PFSK-1 (cell line): Measurements from ENCODE around the gene CACNA1D.

Experiments
- FOXP2 ChIP-seq: optimal IDR thresholded peaks from 2 replicates; pipeline ENCODE3; 2011; ENCODE audit warnings: borderline replicate concordance, control low read depth, inconsistent platforms; ENCODE audit not compliant: insufficient read depth; ENCODE audit errors: extremely low read length, extremely low read depth
- POLR2AphosphoS5 ChIP-seq: IDR thresholded peaks from 2 replicates; pipeline ENCODE4 v1.6.1; 2012; ENCODE audit warnings: low read depth, mild to moderate bottlenecking, control low read depth, low read length, moderate library complexity
- SIN3A ChIP-seq: IDR thresholded peaks from 2 replicates; pipeline ENCODE4 v1.6.1; 2012; ENCODE audit warnings: mild to moderate bottlenecking, low read length, moderate library complexity, borderline replicate concordance; ENCODE audit not compliant: insufficient read depth
- TAF1 ChIP-seq: IDR thresholded peaks from 2 replicates; pipeline ENCODE4 v1.6.1; 2012; ENCODE audit warnings: low read length, control low read depth, borderline replicate concordance; ENCODE audit not compliant: insufficient read depth
- TF ChIP-seq, protein P1 (sequence below), 2 experiments: IDR thresholded peaks; 2 replicates each; pipeline versions ENCODE4 v1.6.1 to v1.8.0; 2011 to 2012; ENCODE audit warnings: low read depth in 2 of 2, low read length in 2 of 2, control low read depth in 1 of 2, inconsistent platforms in 1 of 2, mild to moderate bottlenecking in 1 of 2, moderate library complexity in 1 of 2; ENCODE audit not compliant: insufficient read depth in 1 of 2

Gene CACNA1D

DNA sequence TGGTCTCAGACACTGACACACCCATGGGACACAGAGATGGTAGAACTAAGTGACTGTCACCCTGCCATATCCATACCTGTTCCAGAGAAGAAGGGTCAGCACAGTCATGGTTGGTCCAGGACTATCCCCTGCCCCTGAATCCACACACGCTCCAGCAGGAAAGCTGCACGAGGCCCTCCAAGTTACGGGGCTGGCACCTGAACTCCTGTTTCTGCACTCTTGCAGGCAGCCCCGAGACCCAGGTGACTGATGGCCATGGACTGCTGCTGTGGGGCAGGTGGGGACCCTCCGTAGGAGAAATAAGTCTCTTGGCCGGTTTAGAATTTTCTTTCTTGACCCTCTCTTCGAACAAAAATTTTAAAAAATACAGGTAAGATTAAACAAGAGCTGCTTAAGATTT, 321.2 kb downstream of the CACNA1D start:
- no peak for TF ChIP-seq POLR2AphosphoS5
- no peak for TF ChIP-seq TAF1
- TF ChIP-seq SIN3A = no peak
- TF ChIP-seq FOXP2 = no peak
- TF ChIP-seq, protein P1, sequence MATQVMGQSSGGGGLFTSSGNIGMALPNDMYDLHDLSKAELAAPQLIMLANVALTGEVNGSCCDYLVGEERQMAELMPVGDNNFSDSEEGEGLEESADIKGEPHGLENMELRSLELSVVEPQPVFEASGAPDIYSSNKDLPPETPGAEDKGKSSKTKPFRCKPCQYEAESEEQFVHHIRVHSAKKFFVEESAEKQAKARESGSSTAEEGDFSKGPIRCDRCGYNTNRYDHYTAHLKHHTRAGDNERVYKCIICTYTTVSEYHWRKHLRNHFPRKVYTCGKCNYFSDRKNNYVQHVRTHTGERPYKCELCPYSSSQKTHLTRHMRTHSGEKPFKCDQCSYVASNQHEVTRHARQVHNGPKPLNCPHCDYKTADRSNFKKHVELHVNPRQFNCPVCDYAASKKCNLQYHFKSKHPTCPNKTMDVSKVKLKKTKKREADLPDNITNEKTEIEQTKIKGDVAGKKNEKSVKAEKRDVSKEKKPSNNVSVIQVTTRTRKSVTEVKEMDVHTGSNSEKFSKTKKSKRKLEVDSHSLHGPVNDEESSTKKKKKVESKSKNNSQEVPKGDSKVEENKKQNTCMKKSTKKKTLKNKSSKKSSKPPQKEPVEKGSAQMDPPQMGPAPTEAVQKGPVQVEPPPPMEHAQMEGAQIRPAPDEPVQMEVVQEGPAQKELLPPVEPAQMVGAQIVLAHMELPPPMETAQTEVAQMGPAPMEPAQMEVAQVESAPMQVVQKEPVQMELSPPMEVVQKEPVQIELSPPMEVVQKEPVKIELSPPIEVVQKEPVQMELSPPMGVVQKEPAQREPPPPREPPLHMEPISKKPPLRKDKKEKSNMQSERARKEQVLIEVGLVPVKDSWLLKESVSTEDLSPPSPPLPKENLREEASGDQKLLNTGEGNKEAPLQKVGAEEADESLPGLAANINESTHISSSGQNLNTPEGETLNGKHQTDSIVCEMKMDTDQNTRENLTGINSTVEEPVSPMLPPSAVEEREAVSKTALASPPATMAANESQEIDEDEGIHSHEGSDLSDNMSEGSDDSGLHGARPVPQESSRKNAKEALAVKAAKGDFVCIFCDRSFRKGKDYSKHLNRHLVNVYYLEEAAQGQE (IDR thresholded peaks at IDR 0.05; ENCODE audit: insufficient read depth in 1 of 2, low read depth in 2 of 2, low read length in 2 of 2) = no peak

DNA sequence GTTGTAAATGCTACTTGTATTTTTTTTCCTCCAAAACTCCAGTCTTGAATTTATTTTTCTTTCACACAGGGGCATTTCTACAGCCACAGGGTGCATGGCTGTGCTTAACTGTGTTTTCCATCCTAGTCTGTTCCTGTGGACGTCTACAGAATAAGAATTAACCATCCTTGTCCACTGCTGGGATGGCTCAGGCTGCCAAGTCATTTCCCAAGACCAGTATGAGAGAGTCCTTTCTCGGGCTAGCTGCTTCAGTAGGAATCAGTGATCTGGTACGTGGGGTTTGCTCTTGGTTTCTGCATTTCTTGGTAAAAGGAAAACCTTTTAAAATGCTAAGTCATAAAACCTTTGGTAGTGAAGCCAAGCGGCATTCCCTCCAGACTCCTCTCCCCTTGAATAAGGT, 322.0 kb downstream of the CACNA1D start:
- TF ChIP-seq, protein P1 (IDR thresholded peaks at IDR 0.05; ENCODE audit: insufficient read depth in 1 of 2, low read depth in 2 of 2, low read length in 2 of 2) = no peak
- TF ChIP-seq FOXP2 (no peak), TAF1 (no peak), POLR2AphosphoS5 (no peak), SIN3A (no peak)

DNA sequence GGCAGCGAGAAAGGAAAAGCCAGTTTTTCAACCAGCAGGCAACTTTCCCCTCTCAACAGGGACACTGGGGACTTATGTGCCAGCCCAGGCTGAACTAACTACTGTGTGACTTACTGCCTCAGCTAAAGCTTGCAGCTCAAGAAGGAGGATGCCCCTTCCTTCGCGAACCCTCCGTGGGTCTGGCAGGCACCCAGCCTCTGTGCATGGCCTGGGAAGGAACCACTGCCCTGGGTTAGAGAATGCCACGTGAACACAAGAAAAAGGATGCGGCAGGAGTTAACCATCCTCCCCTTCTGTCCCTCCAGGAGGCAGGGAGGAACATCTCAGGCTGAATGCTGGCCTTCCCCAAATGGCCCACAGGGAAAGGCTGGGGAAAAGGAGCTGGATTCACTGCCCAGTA, 322.8 kb downstream of the CACNA1D start:
- TF ChIP-seq TAF1 (no peak), SIN3A (no peak), FOXP2 (no peak), POLR2AphosphoS5 (no peak)
- TF ChIP-seq, protein P1 (IDR thresholded peaks at IDR 0.05; ENCODE audit: insufficient read depth in 1 of 2, low read depth in 2 of 2, low read length in 2 of 2) = no peak

DNA sequence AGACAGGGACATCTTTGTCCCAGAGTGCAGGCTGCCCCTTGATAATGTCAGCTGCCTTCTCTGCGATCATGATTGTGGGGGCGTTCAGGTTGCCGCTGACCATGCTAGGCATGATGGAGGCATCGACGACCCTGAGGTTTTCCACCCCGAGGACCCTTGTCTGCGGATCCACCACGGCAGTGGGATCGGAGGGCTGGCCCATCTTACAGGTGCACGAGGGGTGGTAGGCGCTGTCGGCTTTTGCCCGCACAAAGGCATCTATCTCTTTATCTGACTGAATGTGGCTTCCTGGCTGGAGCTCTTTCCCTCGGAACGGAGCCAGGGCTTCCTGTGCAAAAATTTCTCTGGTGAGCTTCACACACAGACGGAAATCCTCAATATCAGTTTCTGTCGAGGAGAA, 323.4 kb downstream of the CACNA1D start:
- no peak for TF ChIP-seq SIN3A
- TF ChIP-seq TAF1 = no peak
- TF ChIP-seq, protein P1 (IDR thresholded peaks at IDR 0.05; ENCODE audit: insufficient read depth in 1 of 2, low read depth in 2 of 2, low read length in 2 of 2) = no peak
- no peak for TF ChIP-seq POLR2AphosphoS5
- no peak for TF ChIP-seq FOXP2

DNA sequence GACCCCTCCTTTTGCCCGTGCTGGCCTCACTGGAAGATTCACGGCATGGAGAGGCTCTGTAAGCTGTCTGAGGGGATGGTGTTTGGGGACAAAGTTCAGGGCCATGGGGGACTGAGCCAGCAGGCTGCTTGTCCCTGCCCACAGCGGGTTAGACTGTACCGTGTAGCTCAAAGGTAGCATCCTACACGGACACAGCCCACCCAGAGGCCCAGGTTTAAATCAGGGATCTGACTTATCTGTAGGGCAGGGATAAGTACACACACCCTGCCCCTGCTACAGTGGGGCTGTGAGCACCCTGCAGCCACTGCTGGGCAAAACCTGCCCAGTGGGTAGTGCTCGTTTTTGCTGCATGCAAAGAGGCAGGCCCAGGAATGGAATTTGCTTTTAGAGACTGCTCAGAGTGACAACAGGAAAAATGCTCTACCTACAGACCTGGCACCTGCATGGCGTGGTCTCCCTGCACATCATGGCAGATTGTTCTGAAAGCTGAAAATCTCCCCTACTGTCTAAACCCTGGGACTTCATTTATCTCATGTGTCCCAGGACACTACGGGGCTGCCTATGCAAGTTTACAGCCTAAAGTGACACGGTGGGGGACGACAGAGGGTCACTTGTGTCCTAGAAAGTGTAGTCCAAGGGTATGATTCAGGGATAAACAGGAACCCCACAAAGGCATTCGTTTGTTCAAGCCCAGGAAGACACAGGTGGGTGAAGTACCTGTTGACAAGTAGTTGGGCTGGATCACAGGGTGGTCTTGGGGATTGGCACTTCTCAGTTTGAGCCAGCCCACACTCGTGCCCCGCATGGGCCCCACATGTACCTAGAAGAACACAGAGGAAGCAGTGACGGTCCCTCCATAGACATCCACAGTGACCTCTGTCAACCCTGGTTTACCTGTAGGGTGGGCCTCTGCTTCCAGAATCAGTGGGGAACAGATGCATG, 324.1 kb downstream of the CACNA1D start:
- TF ChIP-seq SIN3A (no peak), FOXP2 (no peak), TAF1 (no peak), POLR2AphosphoS5 (no peak)
- TF ChIP-seq, protein P1 (IDR thresholded peaks at IDR 0.05; ENCODE audit: insufficient read depth in 1 of 2, low read depth in 2 of 2, low read length in 2 of 2) = no peak
